H9 (cell line): ENCODE results near the gene HTN1. TPM values are rescaled to one million over a fixed set of nuclear protein-coding genes. Genes with fewer than 3 reads are reported as not detected.
"Not testable (repeated sequence)": the region's sequence is repeated elsewhere in the genome, so short reads cannot be mapped to it uniquely, and the experiment has no call there.

ENCODE experiments used
- DNase-seq: peaks from one replicate; pipeline ENCODE4 v3.0.0-alpha.2; 2017
- H2AFZ ChIP-seq: one replicate; pipeline ENCODE4 v1.6.1; 2013; ENCODE audit warnings: mild to moderate bottlenecking, low read length, control low read depth, moderate library complexity
- H2AK5ac ChIP-seq: 2 replicates; pipeline ENCODE4 v1.6.1; 2013; ENCODE audit warnings: low read length, control low read depth, mixed read lengths; ENCODE audit not compliant: insufficient read length
- H2BK120ac ChIP-seq: one replicate; pipeline ENCODE4 v1.6.1; 2013; ENCODE audit warnings: low read depth, mild to moderate bottlenecking, low read length, control low read depth, inconsistent platforms; ENCODE audit not compliant: poor library complexity, severe bottlenecking
- H2BK12ac ChIP-seq: 2 replicates; pipeline ENCODE4 v1.6.1; 2013; ENCODE audit warnings: low read length, control low read depth, mixed read lengths, low read depth; ENCODE audit not compliant: insufficient read length
- H2BK15ac ChIP-seq: 2 replicates; pipeline ENCODE4 v1.6.1; 2013; ENCODE audit warnings: low read depth, low read length, control low read depth
- H2BK20ac ChIP-seq: one replicate; pipeline ENCODE4 v1.6.1; 2013; ENCODE audit warnings: low read depth, mild to moderate bottlenecking, low read length, control low read depth, inconsistent platforms; ENCODE audit not compliant: poor library complexity, severe bottlenecking
- H2BK5ac ChIP-seq: 2 replicates; pipeline ENCODE4 v1.6.1; 2013; ENCODE audit warnings: low read length, control low read depth, mixed read lengths; ENCODE audit not compliant: insufficient read length
- H3K14ac ChIP-seq: 2 replicates; pipeline ENCODE4 v1.6.1; 2013; ENCODE audit warnings: low read length, control low read depth; ENCODE audit not compliant: insufficient read depth
- H3K18ac ChIP-seq: 2 replicates; pipeline ENCODE4 v1.6.1; 2013; ENCODE audit warnings: low read depth, mild to moderate bottlenecking, mixed read lengths, low read length, control low read depth; ENCODE audit not compliant: insufficient read length
- H3K23ac ChIP-seq: 2 replicates; pipeline ENCODE4 v1.6.1; 2013; ENCODE audit warnings: low read length, control low read depth, mixed read lengths, low read depth; ENCODE audit not compliant: insufficient read length
- H3K23me2 ChIP-seq: 2 replicates; pipeline ENCODE4 v1.6.1; 2013; ENCODE audit warnings: low read depth, mild to moderate bottlenecking, mixed read lengths, low read length, control low read depth; ENCODE audit not compliant: insufficient read length, poor library complexity, severe bottlenecking
- H3K27ac ChIP-seq: 2 replicates; pipeline ENCODE4 v1.5.1; 2013; ENCODE audit warnings: low read length, control low read depth, mixed read lengths, low read depth; ENCODE audit not compliant: insufficient read length
- H3K27me3 ChIP-seq: 2 replicates; pipeline ENCODE4 v1.6.1; 2013; ENCODE audit warnings: low read length, control low read depth, inconsistent platforms; ENCODE audit not compliant: insufficient read depth
- H3K4ac ChIP-seq: 2 replicates; pipeline ENCODE4 v1.6.1; 2013; ENCODE audit warnings: low read depth, mild to moderate bottlenecking, control low read depth, inconsistent platforms, low read length, moderate library complexity
- H3K4me1 ChIP-seq: 2 replicates; pipeline ENCODE4 v1.6.1; 2013; ENCODE audit warnings: low read length, control low read depth, inconsistent platforms; ENCODE audit not compliant: insufficient read depth
- H3K4me2 ChIP-seq: 2 replicates; pipeline ENCODE4 v1.6.1; 2013; ENCODE audit warnings: low read length, control low read depth, mixed read lengths; ENCODE audit not compliant: insufficient read length, insufficient read depth
- H3K56ac ChIP-seq: 2 replicates; pipeline ENCODE4 v1.6.1; 2013; ENCODE audit warnings: low read depth, mild to moderate bottlenecking, mixed read lengths, low read length, control low read depth; ENCODE audit not compliant: insufficient read length
- H3K79me1 ChIP-seq: 2 replicates; pipeline ENCODE4 v1.6.1; 2013; ENCODE audit warnings: low read depth, mild to moderate bottlenecking, moderate library complexity, low read length, control low read depth, inconsistent platforms; ENCODE audit not compliant: insufficient read depth, poor library complexity, severe bottlenecking
- H3K79me2 ChIP-seq: 2 replicates; pipeline ENCODE4 v1.6.1; 2013; ENCODE audit warnings: low read length, control low read depth, inconsistent platforms; ENCODE audit not compliant: insufficient read depth
- H3K9ac ChIP-seq: 2 replicates; pipeline ENCODE4 v1.6.1; 2013; ENCODE audit warnings: low read length, control low read depth, mixed read lengths; ENCODE audit not compliant: insufficient read length; ENCODE audit errors: extremely low read depth
- H3K9me3 ChIP-seq: one replicate; pipeline ENCODE4 v1.6.1; 2013; ENCODE audit warnings: low read depth, low read length, inconsistent platforms; ENCODE audit not compliant: control insufficient read depth
- H3T11ph ChIP-seq: one replicate; pipeline ENCODE4 v1.6.1; 2013; ENCODE audit warnings: mild to moderate bottlenecking, low read length, control low read depth, inconsistent platforms
- H4K20me1 ChIP-seq: one replicate; pipeline ENCODE4 v1.6.1; 2013; ENCODE audit not compliant: control insufficient read depth, insufficient read length, insufficient read depth
- H4K5ac ChIP-seq: 2 replicates; pipeline ENCODE4 v1.6.1; 2013; ENCODE audit warnings: low read depth, mild to moderate bottlenecking, mixed read lengths, low read length, control low read depth; ENCODE audit not compliant: insufficient read length
- H4K8ac ChIP-seq: replicated peaks from 2 replicates; pipeline ENCODE4 v1.6.1; 2013; ENCODE audit warnings: low read length, control low read depth, mixed read lengths, low read depth; ENCODE audit not compliant: insufficient read length
- H4K91ac ChIP-seq: 2 replicates; pipeline ENCODE4 v1.6.1; 2013; ENCODE audit warnings: low read depth, mild to moderate bottlenecking, moderate library complexity, mixed read lengths, low read length, control low read depth; ENCODE audit not compliant: insufficient read length
- H3K27ac Mint-ChIP-seq, 3 experiments: 2 replicates in 2 of 3; 3 replicates in 1 of 3; pipeline ENCODE4 v1.8.0; 2020 to 2021; ENCODE audit warnings: mixed read lengths in 3 of 3, mild to moderate bottlenecking in 1 of 3, moderate library complexity in 1 of 3
- H3K27me3 Mint-ChIP-seq: 2 replicates; pipeline ENCODE4 v1.8.0; 2021; ENCODE audit warnings: low read depth, mild to moderate bottlenecking, moderate library complexity, mixed read lengths
- H3K36me3 Mint-ChIP-seq, 3 experiments: 2 replicates in 2 of 3; 3 replicates in 1 of 3; pipeline ENCODE4 v1.8.0; 2020 to 2021; ENCODE audit warnings: low read depth in 3 of 3, mixed read lengths in 3 of 3; ENCODE audit not compliant: insufficient read depth in 1 of 3
- H3K4me1 Mint-ChIP-seq, 2 experiments: 2 replicates each; pipeline ENCODE4 v1.8.0; 2020; ENCODE audit warnings: mixed read lengths in 2 of 2
- H3K4me3 Mint-ChIP-seq, 2 experiments: 2 replicates in 1 of 2; 3 replicates in 1 of 2; pipeline ENCODE4 v1.8.0; 2020 to 2021; ENCODE audit warnings: mild to moderate bottlenecking in 2 of 2, mixed read lengths in 2 of 2, moderate library complexity in 1 of 2
- H3K9me3 Mint-ChIP-seq, 2 experiments: 2 replicates in 1 of 2; 3 replicates in 1 of 2; pipeline ENCODE4 v1.8.0; 2020; ENCODE audit warnings: mild to moderate bottlenecking in 2 of 2, mixed read lengths in 2 of 2, moderate library complexity in 1 of 2
- CTCF ChIP-seq: fragments of 200-600 bp; sonication (generic); conservative IDR thresholded peaks from 3 replicates; pipeline ENCODE4 v1.8.0; 2021; ENCODE audit warnings: antibody characterized with exemption, mild to moderate bottlenecking
- WGBS: extraction: QIAGEN DNeasy Blood & Tissue Kit; methylation state at CpG from one replicate; pipeline ENCODE4 v1.1.7; 2013; ENCODE audit warnings: missing lambda C conversion rate, low lambda C conversion rate, mixed read lengths; ENCODE audit not compliant: insufficient read length; ENCODE audit errors: extremely low coverage; 5-methylcytosine and 5-hydroxymethylcytosine counted together
- total RNA-seq: library from RNA; stranded (reverse); gene quantifications from 2 replicates; pipeline ENCODE4 v1.2.1, GENCODE V29; 2021

HTN1 gene
- total RNA-seq, 1 experiment from 2014 or later, result not detected

GRCh38 chr4:70041652-70042286 lies 8.5 kb upstream of the HTN1 start:
- no peak overlapping the region for H3K23ac ChIP-seq
- Mint-ChIP-seq H3K36me3 (peaks cover 0 to 24% (median 3%) of the 10 kb centered on the region in 3 experiments; a peak in 4 of 7 replicates), H3K4me3 (no peak overlapping the region), H3K9me3 (peaks cover 16 to 21% of the 10 kb centered on the region in 2 experiments), H3K27me3 (no peaks in the 10 kb centered on the region; the same call in 1 of the 2 replicates), H3K27ac (no peak overlapping the region), H3K4me1 (no peaks in the 10 kb centered on the region)
- H3K9ac ChIP-seq, result no peak overlapping the region
- no peak overlapping the region for H3K18ac ChIP-seq
- no peak overlapping the region for H2BK120ac ChIP-seq
- TF ChIP-seq CTCF, result no peak
- H2BK12ac ChIP-seq, result no peak overlapping the region
- WGBS, result no CpG with 5 or more reads among the region's 7 CpGs
- H3K27ac ChIP-seq, result no peak overlapping the region
- H3K56ac ChIP-seq, result no peak overlapping the region
- no peaks in the 10 kb centered on the region for H3K79me1 ChIP-seq
- no peaks in the 10 kb centered on the region for H4K20me1 ChIP-seq
- H3K79me2 ChIP-seq, result no peaks in the 10 kb centered on the region
- no peak overlapping the region for H2BK20ac ChIP-seq
- no peak for DNase-seq
- H3K4ac ChIP-seq, result no peak overlapping the region
- no peak overlapping the region for H3K4me2 ChIP-seq
- H3K27me3 ChIP-seq, result no peaks in the 10 kb centered on the region
- H3K14ac ChIP-seq, result no peak overlapping the region
- H3T11ph ChIP-seq, result no peak overlapping the region
- no peak overlapping the region for H2AK5ac ChIP-seq
- no peak overlapping the region for H4K5ac ChIP-seq
- no peak overlapping the region for H4K8ac ChIP-seq
- no peaks in the 10 kb centered on the region for H3K9me3 ChIP-seq
- H2AFZ ChIP-seq, result no peak overlapping the region
- no peak overlapping the region for H4K91ac ChIP-seq
- no peaks in the 10 kb centered on the region for H3K23me2 ChIP-seq
- H2BK15ac ChIP-seq, result no peak overlapping the region
- H3K4me1 ChIP-seq, result no peaks in the 10 kb centered on the region
- H2BK5ac ChIP-seq, result no peak overlapping the region

- not testable (repeated sequence) for H3K36me3 Mint-ChIP-seq, H3K4me1 ChIP-seq, H2BK12ac ChIP-seq, H2AFZ ChIP-seq, H2BK120ac ChIP-seq, H2AK5ac ChIP-seq, H3K23ac ChIP-seq, H3K4me3 Mint-ChIP-seq, H3K23me2 ChIP-seq, H3T11ph ChIP-seq, H3K56ac ChIP-seq, H3K27me3 Mint-ChIP-seq, H3K9me3 ChIP-seq, H3K27ac ChIP-seq, H3K18ac ChIP-seq, H3K14ac ChIP-seq, H3K27me3 ChIP-seq, H3K79me2 ChIP-seq, H3K79me1 ChIP-seq, H3K4me1 Mint-ChIP-seq, H3K9ac ChIP-seq, H2BK15ac ChIP-seq, H4K91ac ChIP-seq, DNase-seq, H3K27ac Mint-ChIP-seq, H3K4ac ChIP-seq, H2BK20ac ChIP-seq, H4K8ac ChIP-seq, H4K5ac ChIP-seq, H2BK5ac ChIP-seq, H3K4me2 ChIP-seq, H4K20me1 ChIP-seq
- H3K9me3 Mint-ChIP-seq, result peaks cover 8 to 13% of the 10 kb centered on the region in 2 experiments; a peak in 3 of 5 replicates
- no CpG with 5 or more reads among the region's 1 CpG for WGBS
Observed at GRCh38 chr4:70056534-70056933, 6.3 kb downstream of the HTN1 start.
